Epithelial cell of proximal tubule (primary cell): Measurements from ENCODE around the gene LDLRAD3. TPM values are rescaled to one million over a fixed set of nuclear protein-coding genes. Genes with fewer than 3 reads are reported as not detected.

ENCODE experiments used
- DNase-seq: peaks from one replicate; pipeline ENCODE4 v3.0.0-alpha.2; 2011; ENCODE audit warnings: low read depth
- H3K4me3 ChIP-seq: 2 replicates; pipeline ENCODE4 v1.5.1; 2011; ENCODE audit warnings: low read depth, mild to moderate bottlenecking, low read length
- CTCF ChIP-seq: conservative IDR thresholded peaks from 2 replicates; pipeline ENCODE4 v1.5.1; 2012; ENCODE audit warnings: low read depth, mild to moderate bottlenecking, low read length
- total RNA-seq: library from RNA; depleted of rRNA; stranded (reverse); fragments of >200 nt; gene quantifications from 2 replicates; pipeline ENCODE4 v1.2.3, GENCODE V29; 2015

LDLRAD3 gene
- total RNA-seq, 1 donor from 2014 or later, result 8.2 TPM

- DNase-seq, result no peak
- no peak for TF ChIP-seq CTCF
- H3K4me3 ChIP-seq, result no peak overlapping the region
Measured at GRCh38 chr11:36116161-36116560, 172.3 kb downstream of the LDLRAD3 start.

- TF ChIP-seq CTCF, result no peak
- no peak for DNase-seq
- H3K4me3 ChIP-seq, result no peak overlapping the region
Measured at GRCh38 chr11:36118084-36118483, 174.2 kb downstream of the LDLRAD3 start.

DNA sequence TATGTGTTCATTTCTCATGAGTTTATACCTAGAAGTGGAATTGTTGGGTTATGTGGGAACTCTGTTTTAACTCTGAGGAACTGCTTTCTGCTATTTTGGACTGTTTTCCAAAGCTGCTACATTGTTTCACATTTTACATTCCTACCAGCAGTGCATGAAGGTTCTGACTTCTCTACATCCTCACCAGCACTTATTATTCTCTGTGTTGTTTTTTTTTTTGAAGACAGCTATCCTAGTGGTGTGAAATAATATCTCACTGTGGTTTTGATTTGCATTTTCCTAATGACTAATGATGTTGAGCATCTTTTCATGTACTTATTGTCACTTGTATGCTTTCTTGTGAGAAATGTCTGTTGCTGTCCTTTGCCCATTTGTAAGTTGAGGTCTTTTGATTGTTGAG, 175.4 kb downstream of the LDLRAD3 start:
- no peak overlapping the region for H3K4me3 ChIP-seq
- no peak for TF ChIP-seq CTCF
- no peak for DNase-seq

DNA sequence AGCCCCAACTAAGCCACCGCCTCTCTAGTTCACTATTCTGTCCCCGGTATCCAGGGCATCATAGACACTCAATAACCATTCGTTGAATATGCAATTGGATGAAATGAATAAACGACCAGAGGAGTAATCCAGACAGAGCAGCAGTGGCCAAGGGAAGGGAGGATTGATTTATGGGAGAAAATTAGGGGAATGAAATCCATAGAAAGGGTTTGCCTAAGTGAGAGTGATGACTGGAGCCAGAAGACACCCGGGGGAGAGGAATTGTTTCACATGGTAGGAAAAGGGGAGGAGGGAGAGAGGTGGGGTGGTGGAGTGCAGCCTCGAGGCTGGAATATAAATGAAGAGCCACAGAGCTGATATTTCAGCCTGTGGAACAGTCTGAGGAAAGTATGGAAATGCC, 177.2 kb downstream of the LDLRAD3 start:
- no peak for TF ChIP-seq CTCF
- no peak for DNase-seq
- no peak overlapping the region for H3K4me3 ChIP-seq

DNA sequence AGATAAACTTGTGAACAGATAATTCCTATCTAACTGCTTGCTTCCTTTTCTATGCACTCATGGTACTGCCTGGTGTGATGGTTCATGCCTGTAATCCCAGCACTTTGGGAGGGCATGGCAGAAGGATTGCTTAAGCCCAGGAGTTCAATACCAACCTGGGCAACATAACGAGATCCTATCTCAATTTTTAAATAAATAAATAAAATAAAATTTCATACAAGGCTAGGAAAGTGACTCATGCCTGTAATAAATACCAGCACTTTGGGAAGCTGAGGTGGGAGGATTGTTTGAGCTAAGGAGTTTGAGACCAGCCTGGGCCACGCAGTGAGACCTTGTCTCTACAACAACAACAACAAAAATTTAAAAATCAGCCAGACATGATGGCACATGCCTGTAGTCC, 178.8 kb downstream of the LDLRAD3 start:
- DNase-seq, result no peak
- no peak for TF ChIP-seq CTCF
- no peak overlapping the region for H3K4me3 ChIP-seq

- DNase-seq, result no peak
- no peak for TF ChIP-seq CTCF
- no peak overlapping the region for H3K4me3 ChIP-seq
Measured at GRCh38 chr11:36123336-36124101, 179.7 kb downstream of the LDLRAD3 start.

GRCh38 chr11:36126678-36127077, 182.8 kb downstream of the LDLRAD3 start:
- DNase-seq, result no peak
- no peak for TF ChIP-seq CTCF
- no peak overlapping the region for H3K4me3 ChIP-seq
